ENCODE data around the gene MYO9A.

Gene MYO9A

DNA sequence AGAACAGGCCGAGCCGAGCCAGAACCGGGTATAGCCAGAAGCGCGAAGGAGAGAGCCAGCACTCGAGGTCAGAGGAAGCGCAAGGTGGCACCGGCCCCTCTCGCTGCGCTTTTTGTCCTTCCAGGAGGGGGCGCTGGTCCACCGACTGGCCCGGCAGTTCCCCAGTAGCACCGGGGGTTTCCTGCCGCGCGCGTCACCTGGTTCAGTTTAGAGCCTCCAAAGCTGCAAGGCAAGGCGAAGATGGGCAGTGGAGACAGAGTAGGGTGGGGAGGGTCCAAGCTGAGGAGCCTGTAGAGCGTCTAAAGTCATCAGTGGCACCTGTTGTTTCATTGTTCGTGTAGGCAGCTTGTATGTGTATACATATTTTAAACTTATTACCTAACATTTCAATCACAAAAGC lies 315.2 kb downstream of the MYO9A start:
- TF ChIP-seq ZFX (IDR thresholded peaks at IDR 0.05) = no peak
- TF ChIP-seq, protein P1, sequence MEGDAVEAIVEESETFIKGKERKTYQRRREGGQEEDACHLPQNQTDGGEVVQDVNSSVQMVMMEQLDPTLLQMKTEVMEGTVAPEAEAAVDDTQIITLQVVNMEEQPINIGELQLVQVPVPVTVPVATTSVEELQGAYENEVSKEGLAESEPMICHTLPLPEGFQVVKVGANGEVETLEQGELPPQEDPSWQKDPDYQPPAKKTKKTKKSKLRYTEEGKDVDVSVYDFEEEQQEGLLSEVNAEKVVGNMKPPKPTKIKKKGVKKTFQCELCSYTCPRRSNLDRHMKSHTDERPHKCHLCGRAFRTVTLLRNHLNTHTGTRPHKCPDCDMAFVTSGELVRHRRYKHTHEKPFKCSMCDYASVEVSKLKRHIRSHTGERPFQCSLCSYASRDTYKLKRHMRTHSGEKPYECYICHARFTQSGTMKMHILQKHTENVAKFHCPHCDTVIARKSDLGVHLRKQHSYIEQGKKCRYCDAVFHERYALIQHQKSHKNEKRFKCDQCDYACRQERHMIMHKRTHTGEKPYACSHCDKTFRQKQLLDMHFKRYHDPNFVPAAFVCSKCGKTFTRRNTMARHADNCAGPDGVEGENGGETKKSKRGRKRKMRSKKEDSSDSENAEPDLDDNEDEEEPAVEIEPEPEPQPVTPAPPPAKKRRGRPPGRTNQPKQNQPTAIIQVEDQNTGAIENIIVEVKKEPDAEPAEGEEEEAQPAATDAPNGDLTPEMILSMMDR (conservative IDR thresholded peaks at IDR 0.05) = no peak; the same call in 1 of the 2 replicates

DNA sequence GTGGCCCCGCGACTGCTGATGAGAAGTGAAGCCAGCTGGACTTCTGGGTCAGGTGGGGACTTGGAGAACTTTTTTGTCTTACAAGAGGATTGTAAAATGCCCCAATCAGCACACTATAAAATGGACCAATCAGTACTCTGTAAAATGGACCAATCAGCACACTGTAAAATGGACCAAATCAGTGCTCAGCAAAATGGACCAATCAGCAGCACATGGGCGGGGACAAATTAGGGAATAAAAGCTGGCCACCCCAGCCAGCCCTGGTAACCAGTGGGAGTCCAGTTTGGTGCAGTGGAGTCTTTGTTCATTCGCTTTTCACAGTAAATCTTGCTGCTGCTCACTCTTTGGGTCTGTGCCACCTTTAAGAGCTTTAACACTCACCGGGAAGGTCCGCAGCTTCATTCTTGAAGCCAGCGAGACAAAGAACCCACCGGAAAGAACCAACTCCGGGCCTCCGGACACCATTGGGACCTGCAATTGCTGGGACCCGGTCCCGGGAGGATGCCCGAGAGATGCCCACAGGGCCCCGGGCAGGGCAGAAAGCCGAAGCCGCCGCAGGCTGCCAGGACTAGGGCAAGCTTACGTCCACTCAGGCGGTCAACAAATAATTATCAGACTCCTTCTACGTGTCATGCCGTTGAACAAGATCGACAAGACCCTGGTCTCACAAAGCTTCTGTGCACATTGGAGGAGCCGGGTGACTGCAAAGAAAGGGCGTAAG lies 315.9 kb downstream of the MYO9A start:
- TF ChIP-seq ZFX (IDR thresholded peaks at IDR 0.05) = no peak
- TF ChIP-seq, protein P1 (conservative IDR thresholded peaks at IDR 0.05) = no peak
- H3K27ac ChIP-seq = no peak overlapping the region

More for the DNA sequence above, 315.2 kb downstream of the MYO9A start:
- H3K27ac ChIP-seq = no peak overlapping the region

DNA sequence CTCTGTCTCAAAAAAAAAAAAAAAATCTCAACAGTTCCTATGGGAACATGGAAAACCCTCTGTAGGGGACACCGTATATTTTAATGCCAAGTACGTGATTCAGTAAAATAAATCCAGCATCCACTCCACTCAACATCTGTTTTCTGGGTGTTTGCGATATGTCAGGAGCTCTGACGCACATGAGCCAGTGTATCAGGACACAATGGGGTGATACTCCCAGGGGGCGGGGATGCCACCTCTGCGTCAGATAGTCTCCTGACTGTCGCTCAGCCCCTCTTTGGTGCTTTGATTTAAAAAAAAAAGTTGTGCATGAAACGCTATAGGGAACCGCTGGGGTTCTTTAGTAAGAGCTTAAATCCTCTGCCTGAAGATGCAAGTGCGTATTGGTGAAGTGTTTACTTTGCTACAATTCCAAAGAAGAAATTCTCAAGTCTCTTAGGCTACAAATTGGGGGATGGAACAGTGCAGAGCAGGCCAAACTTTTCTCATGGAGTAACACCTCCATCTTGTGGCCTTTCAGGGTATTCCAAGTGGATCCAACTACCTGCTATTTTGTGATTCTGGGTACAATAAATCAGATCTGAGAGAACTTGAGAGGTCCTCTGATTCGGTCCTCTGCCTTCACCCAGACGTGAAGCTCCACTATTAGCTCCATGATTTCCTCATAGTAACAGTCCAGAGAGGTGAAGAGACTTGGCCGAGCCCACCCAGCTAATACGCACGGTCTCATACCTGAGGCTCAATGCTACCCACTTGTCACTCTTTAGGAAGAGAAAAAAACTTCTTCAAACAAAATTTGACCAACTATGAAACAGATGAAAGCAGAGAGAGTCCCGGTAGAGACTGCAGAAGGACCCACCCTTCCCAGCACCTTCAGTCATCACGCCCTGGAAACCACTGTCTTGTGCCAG lies 316.9 kb downstream of the MYO9A start:
- TF ChIP-seq, protein P1 (conservative IDR thresholded peaks at IDR 0.05) = peak; percentile 87
- TF ChIP-seq ZFX (IDR thresholded peaks at IDR 0.05) = no peak
- no peak overlapping the region for H3K27ac ChIP-seq

DNA sequence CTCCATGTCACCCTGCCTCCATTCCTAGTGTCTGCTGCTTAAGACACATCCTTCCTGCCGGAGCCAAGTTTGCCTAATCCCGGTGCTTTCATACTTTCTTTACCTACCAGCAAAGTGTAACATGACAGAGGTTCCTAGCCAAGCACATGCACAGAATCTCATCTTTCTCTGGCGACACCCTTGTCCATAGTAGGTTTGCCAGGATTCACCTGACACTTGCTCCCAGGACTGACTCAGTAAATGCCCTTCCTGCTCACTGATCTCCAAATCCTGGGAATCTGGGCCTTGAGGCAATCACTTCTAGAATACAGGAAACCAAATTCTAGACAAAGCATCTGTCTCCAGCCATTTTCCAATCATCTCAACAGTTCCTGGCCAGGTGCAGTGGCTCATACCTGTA lies 317.8 kb downstream of the MYO9A start:
- no peak overlapping the region for H3K27ac ChIP-seq

DNA sequence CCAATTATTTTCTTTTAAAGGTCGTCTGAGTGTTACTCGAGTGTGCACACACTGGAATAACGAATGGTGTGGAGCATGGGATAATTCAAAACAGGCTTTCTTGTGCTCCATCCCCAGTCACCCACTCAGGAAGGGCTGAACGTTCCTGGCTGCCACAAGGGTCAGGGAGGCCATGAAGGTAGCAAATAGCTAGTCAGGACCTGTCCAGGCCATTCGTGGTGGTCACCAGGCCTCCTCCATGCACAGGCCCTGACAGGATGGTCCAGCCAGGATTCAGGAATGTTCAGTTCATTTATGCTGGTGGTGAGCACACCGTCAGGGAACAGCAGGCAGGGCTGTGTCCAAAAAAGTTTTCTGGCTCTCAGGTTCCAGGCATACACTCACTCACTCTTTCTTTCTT lies 319.3 kb downstream of the MYO9A start:
- H3K27ac ChIP-seq = no peak overlapping the region
- TF ChIP-seq, protein P1 (conservative IDR thresholded peaks at IDR 0.05) = no peak
- no peak for TF ChIP-seq ZFX (IDR thresholded peaks at IDR 0.05)

More for the DNA sequence above, 317.8 kb downstream of the MYO9A start:
- no peak for TF ChIP-seq ZFX (IDR thresholded peaks at IDR 0.05)
- TF ChIP-seq, protein P1 (conservative IDR thresholded peaks at IDR 0.05) = no peak

DNA sequence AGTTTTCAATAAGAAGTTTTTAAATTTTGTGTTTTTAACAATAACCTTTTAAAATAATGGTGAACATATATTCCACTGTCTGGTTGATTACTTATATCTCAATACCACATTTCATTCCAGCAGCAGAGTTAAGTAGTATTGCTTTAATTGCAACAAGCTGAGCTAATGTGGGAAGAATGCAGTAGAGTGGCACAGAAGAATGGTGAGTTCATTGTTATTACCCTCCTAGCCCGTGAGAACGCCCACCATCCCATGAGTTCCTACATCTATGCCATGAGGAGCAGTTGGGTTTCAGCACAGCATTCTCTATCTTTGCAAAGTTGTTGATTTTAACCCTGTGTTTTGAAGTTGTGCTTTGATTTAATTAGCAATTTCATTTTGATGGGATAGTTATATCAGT lies 325.4 kb downstream of the MYO9A start:
- no peak overlapping the region for H3K27ac ChIP-seq
- TF ChIP-seq, protein P1 (conservative IDR thresholded peaks at IDR 0.05) = no peak
- TF ChIP-seq ZFX (IDR thresholded peaks at IDR 0.05) = no peak

DNA sequence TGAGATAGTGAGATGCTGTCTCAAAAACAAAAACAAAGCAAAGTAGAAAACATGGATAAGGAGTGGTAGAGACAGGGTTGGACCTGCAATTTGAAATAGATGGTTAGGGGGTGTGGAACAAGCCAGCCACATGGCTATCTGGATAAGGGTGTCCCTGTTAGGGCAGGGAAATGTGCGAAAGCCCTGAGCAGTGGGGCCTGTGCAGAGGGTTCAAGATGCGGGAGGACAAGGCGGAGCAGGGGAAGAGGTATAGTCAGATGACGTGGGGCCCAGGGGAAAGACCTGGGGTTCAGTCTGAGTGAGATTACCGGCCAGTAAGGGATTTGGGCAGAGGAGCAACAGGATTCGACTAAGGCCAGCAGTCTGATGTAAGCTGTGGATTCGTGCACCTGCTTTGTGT lies 326.0 kb downstream of the MYO9A start:
- TF ChIP-seq, protein P1 (conservative IDR thresholded peaks at IDR 0.05) = no peak
- no peak for TF ChIP-seq ZFX (IDR thresholded peaks at IDR 0.05)
- H3K27ac ChIP-seq = no peak overlapping the region
